Fibroblast of gingiva (primary cell): ENCODE data around the gene FBXO48.

ENCODE experiments used
- DNase-seq: peaks from one replicate; pipeline ENCODE4 v3.0.0-alpha.2; 2011; ENCODE audit warnings: low read depth

FBXO48 gene

DNA sequence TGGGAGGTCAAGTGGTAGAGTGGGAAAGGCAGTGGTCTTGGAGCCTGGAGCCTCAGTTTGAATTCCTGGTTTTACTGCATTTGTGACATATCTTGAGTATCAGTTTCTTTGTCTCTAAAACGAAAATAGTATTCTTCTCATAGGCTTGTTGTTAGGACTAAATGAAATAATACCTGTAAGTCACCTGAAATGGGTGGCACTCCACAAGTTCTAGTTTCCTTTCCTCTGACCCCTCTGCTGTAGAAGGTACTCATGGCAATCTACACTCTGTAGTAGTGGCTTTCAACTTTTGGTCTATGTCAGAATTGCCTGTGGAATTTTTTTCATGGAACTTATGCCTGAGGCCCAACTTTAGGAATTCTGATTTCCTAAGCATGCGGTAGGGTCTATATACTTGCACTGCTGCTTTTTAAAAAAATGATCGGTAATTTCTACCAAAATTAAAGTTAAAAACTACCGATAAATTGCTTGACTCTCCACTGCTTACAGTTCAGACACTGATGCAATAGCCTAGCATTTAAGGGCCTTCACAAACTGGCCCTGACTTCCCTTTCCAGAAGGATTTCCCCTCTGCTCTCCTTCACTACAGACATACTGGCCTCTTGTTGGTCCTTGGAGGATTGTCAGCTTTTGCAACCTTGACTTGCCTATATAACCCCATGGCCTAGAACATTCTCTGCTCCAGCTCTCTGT is 54.8 kb downstream of the FBXO48 start:
- no peak for DNase-seq

DNA sequence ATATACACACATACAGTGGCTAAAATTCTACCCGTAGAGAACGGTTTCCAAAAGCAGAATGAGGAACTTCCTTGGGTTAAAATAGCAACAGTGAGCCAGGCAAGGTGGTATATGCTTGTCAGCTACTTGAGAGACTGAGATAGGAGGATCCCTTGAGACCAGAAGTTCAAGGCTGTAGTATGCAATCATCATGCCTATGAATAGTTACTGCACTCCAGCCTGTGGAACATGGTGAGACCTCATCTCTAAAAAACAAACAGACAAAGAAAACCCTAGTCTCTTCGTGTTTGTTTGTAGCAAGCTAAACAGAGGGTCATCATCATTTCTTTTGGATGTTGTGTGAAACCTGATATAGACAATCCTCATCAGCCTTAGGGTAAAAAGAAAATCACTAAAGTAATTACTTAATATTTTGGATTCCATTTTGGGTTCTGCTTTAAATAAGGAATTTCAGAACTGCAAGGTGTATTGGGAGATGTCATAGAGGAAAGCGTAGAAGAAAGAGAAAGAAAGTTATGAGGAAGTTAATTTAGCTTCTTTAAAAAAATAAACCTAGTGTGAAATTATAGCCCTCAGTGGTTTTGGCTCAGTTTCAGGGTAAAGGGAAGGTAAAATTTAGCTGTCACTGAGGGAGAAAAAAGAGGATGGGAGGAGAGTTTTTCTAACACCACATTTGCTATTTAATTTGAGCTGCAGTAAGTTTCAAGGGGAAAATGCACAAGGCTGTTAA is 55.5 kb downstream of the FBXO48 start:
- no peak for DNase-seq
